Vagina (tissue), 2 donors: ENCODE results near the gene MDP1. TPM values are rescaled to one million over a fixed set of nuclear protein-coding genes. Genes with fewer than 3 reads are reported as not detected.
A peak's percentile ranks its signal among the peaks of the same experiment; 100 is the strongest.

Experiments
- DNase-seq, 2 donors: peaks; one replicate each; pipeline ENCODE4 v3.0.0-alpha.2; 2017; ENCODE audit errors: extremely low spot score in 2 of 2
- H3K27ac ChIP-seq: fragments of 200-600 bp; sonication (generic); one replicate; pipeline ENCODE4 v1.5.1; 2019
- H3K27me3 ChIP-seq: fragments of 200-600 bp; sonication (generic); one replicate; pipeline ENCODE4 v1.5.1; 2019
- H3K36me3 ChIP-seq, 2 donors: fragments of 200-600 bp; sonication (generic); one replicate each; pipeline ENCODE4 v1.5.1; 2017 to 2019
- H3K4me1 ChIP-seq: fragments of 200-600 bp; sonication (generic); one replicate; pipeline ENCODE4 v1.5.1; 2019
- H3K4me3 ChIP-seq, 2 donors: fragments of 200-600 bp; sonication (generic); 1 replicate in 1 of 2; 2 replicates in 1 of 2; pipeline ENCODE4 v1.5.1; 2016 to 2019
- H3K9me3 ChIP-seq: fragments of 200-600 bp; sonication (generic); one replicate; pipeline ENCODE4 v1.5.1; 2019
- CTCF ChIP-seq, 3 experiments: fragments of 450-650 bp in 2 of 3; fragments of 200-600 bp in 1 of 3; sonication (generic) in 1 of 3; IDR thresholded peaks; one replicate each; pipeline ENCODE4 v1.5.1; 2017 to 2019; ENCODE audit warnings: antibody characterized with exemption in 3 of 3, mild to moderate bottlenecking in 2 of 3, moderate library complexity in 2 of 3
- POLR2A ChIP-seq, 2 donors: fragments of 450-650 bp; IDR thresholded peaks; one replicate each; pipeline ENCODE4 v1.6.1; 2017; ENCODE audit warnings: antibody characterized with exemption in 2 of 2, mild to moderate bottlenecking in 2 of 2, moderate library complexity in 2 of 2
- POLR2AphosphoS5 ChIP-seq, 2 donors: sonication (generic); formaldehyde crosslinking; IDR thresholded peaks; one replicate each; pipeline ENCODE4 v1.9.0; 2017; ENCODE audit warnings: antibody characterized with exemption in 2 of 2, mild to moderate bottlenecking in 2 of 2, low read depth in 1 of 2; ENCODE audit not compliant: insufficient read depth in 1 of 2
- intact Hi-C: fragments of 100-400 bp; cut with DNase I; formaldehyde crosslinking; loops from one replicate; pipeline ENCODE4 v1.15.1; 2023
- total RNA-seq: library from RNA; depleted of rRNA; stranded (reverse); fragments of >200 nt; gene quantifications from one replicate; pipeline ENCODE4 v1.2.3, GENCODE V29; 2016

Gene MDP1
- total RNA-seq, 1 donor from 2014 or later = 32.7 TPM

GRCh38 chr14:24243336-24243836 is 27.5 kb upstream of the MDP1 start:
- no peaks in the 10 kb centered on the region for H3K9me3 ChIP-seq
- TF ChIP-seq CTCF (IDR thresholded peaks at IDR 0.05) (no peak), POLR2AphosphoS5 (IDR thresholded peaks at IDR 0.05; ENCODE audit: insufficient read depth in 1 of 2, low read depth in 1 of 2) (no peak), POLR2A (IDR thresholded peaks at IDR 0.05) (no peak)
- no peak for DNase-seq
- peaks cover 45% of the 10 kb centered on the region for H3K4me1 ChIP-seq
- H3K27ac ChIP-seq = peak overlapping the region; percentile 98
- H3K36me3 ChIP-seq = peaks cover 0 to 28% of the 10 kb centered on the region in 2 donors
- peak overlapping the region; percentile 65 to 75 for H3K4me3 ChIP-seq
- no peaks in the 10 kb centered on the region for H3K27me3 ChIP-seq
- intact Hi-C loops = loop anchor here (2.0 to 5.0 kb wide), 2 partner anchors 53 to 189 kb away; no protein-coding TSS in a partner anchor

GRCh38 chr14:24241829-24242443 is 26.1 kb upstream of the MDP1 start:
- Histone ChIP-seq H3K4me1 (peaks cover 47% of the 10 kb centered on the region), H3K4me3 (peak overlapping the region; percentile 65 to 75), H3K27me3 (no peaks in the 10 kb centered on the region), H3K27ac (peak overlapping the region; percentile 98), H3K36me3 (peaks cover 0 to 41% of the 10 kb centered on the region in 2 donors), H3K9me3 (no peaks in the 10 kb centered on the region)
- TF ChIP-seq POLR2AphosphoS5 (IDR thresholded peaks at IDR 0.05; ENCODE audit: insufficient read depth in 1 of 2, low read depth in 1 of 2) (no peak), POLR2A (IDR thresholded peaks at IDR 0.05) (no peak), CTCF (IDR thresholded peaks at IDR 0.05) (peak in 2 of 3 experiments; percentile 25 to 78)
- intact Hi-C loops = loop anchor here (2.0 to 5.0 kb wide), 2 partner anchors 55 to 190 kb away; no protein-coding TSS in a partner anchor
- DNase-seq = peak in 1 of 2 donors; percentile 94

DNA sequence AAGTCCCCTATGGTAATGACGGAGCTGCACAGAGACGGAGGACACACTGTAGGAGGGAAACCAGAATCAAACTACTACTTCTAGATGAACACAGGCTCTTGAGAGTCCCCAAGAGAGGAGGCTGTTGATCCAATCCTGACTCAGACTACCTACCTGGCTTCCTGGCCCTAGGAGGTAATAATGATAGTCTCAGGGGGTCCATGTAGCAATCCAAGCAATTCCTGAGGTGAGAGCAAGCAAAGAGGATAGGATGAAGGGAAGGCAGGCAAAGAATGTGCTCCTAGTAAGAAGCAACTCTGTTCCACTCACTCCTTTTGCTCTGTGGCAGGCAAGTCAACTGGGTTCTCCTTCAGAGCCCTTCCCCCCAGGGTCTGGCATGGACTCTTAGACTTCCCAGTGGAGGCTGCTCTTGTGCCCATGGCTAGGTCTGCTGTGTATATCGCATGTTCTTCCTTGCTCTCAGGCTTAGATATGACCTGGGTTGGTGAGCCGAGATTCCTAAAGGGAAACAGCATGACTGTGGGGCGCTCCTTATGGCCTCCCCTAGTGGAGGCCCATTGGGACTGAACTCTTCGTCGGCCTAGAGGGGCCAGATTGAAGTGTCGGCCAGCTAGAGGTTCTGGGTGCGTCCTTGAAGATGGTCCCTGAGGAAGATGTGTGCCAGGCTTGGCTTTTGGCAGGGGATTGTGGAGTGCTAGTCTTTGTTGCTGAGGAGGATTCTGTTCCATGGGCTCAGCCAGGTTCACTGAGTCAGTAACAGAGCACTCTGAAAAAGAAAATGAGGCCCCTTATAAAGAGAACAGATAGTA is 24.4 kb upstream of the MDP1 start:
- peak in 1 of 2 donors; percentile 84 for DNase-seq
- peak overlapping the region; percentile 98 for H3K27ac ChIP-seq

GRCh38 chr14:24238527-24239037 is 22.7 kb upstream of the MDP1 start:
- Histone ChIP-seq H3K36me3 (peaks cover 0 to 54% of the 10 kb centered on the region in 2 donors), H3K4me3 (no peak overlapping the region), H3K9me3 (no peaks in the 10 kb centered on the region), H3K4me1 (peaks cover 55% of the 10 kb centered on the region), H3K27ac (no peak overlapping the region), H3K27me3 (no peaks in the 10 kb centered on the region)
- TF ChIP-seq CTCF (IDR thresholded peaks at IDR 0.05) (no peak), POLR2AphosphoS5 (IDR thresholded peaks at IDR 0.05; ENCODE audit: insufficient read depth in 1 of 2, low read depth in 1 of 2) (no peak), POLR2A (IDR thresholded peaks at IDR 0.05) (no peak)
- intact Hi-C loops = no loop called here
- DNase-seq = no peak

More for the DNA sequence above, 24.4 kb upstream of the MDP1 start:
- TF ChIP-seq POLR2AphosphoS5 (IDR thresholded peaks at IDR 0.05; ENCODE audit: insufficient read depth in 1 of 2, low read depth in 1 of 2) = no peak
- TF ChIP-seq POLR2A (IDR thresholded peaks at IDR 0.05) = no peak
- TF ChIP-seq CTCF (IDR thresholded peaks at IDR 0.05) = no peak
- H3K4me1 ChIP-seq = peaks cover 47% of the 10 kb centered on the region
- intact Hi-C loops = loop anchor here (5.0 kb wide), 1 partner anchor 192 kb away; no protein-coding TSS in a partner anchor
- peaks cover 0 to 54% of the 10 kb centered on the region in 2 donors for H3K36me3 ChIP-seq
- no peaks in the 10 kb centered on the region for H3K9me3 ChIP-seq
- H3K4me3 ChIP-seq = no peak overlapping the region
- no peaks in the 10 kb centered on the region for H3K27me3 ChIP-seq
